Stimulated activated CD4-positive, alpha-beta T cell treated with anti-CD3 and anti-CD28 coated beads, Interleukin-2, amount 100 ng/mL, for 4 hours (primary cell): ENCODE data around the gene BPGM.
"Not testable (repeated sequence)": the region's sequence is repeated elsewhere in the genome, so short reads cannot be mapped to it uniquely, and the experiment has no call there.

Source experiments
- DNase-seq: peaks from one replicate; pipeline ENCODE4 v3.0.0-alpha.2; 2020; ENCODE audit warnings: low read depth

The BPGM gene

DNA sequence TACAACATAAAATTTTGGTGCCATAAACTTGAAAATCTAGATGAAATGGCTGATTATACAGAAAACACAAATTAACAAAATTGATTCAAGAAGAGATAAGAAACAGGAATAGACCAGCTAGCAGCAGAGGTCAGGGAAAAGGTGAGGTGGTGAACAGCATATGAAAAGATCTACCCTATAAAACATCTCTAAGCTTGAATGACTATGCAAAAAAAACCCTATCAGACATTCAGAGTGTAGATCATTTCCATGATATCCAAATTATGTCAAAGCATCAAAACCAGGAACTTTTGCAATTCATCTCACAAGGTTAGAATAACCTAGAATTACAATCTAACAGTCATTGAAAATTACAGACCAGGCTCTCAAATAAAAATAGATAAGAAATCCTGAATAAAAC is 14.6 kb upstream of the BPGM start:
- no peak for DNase-seq

GRCh38 chr7:134632937-134633540 is 13.6 kb upstream of the BPGM start:
- DNase-seq: peak; percentile 20

- DNase-seq: no peak
These were observed 10.6 kb upstream of the BPGM start for GRCh38 chr7:134636008-134636449.

DNA sequence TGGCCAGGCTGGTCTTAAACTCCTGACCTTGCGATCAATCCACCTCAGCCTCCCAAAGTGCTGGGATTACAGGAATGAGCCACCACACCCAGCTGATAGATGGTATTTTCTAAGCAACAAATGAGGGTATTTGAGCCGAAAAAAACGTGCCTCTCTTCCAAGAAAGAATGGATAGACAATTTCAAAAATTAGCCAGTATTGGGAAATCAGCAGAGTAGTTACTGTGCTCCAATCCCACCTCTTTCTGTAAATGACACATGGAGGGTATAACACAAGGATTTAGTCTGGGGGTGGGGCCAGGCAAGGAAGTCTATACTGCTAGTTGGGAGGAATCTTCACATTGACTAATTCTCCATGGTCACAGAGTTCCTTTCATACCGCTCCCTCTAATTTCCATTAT is 9.2 kb upstream of the BPGM start:
- no peak for DNase-seq

GRCh38 chr7:134637934-134638719 is 8.5 kb upstream of the BPGM start:
- no peak for DNase-seq

DNA sequence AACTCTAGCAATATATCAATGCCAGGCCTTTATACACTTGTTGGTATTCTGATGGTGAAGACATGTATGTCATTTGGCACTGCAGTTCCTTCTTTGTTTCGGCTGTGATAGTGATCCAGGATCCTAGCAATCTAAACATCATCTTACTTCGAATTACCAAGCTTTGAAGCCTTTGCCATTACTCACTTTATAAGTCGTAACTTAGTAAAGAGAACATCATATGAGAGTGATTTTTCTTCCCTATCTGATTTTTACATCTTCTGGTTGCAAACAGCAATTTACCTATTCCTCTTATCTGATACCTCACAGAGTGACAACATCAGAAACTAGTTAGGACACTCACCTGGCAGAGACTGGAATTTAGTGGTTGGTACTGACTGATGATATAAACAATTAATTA is 7.6 kb upstream of the BPGM start:
- no peak for DNase-seq

GRCh38 chr7:134639683-134640279 is 6.9 kb upstream of the BPGM start:
- DNase-seq: no peak

GRCh38 chr7:134640842-134641715 is 5.6 kb upstream of the BPGM start:
- no peak for DNase-seq

- DNase-seq: not testable (repeated sequence)
These were observed 4.7 kb upstream of the BPGM start for GRCh38 chr7:134641981-134642380.

- DNase-seq: no peak
These were observed 3.5 kb upstream of the BPGM start for GRCh38 chr7:134643131-134643530.

GRCh38 chr7:134645478-134645877 is 1.2 kb upstream of the BPGM start:
- no peak for DNase-seq

- no peak for DNase-seq
These were observed 718 bp upstream of the BPGM start for GRCh38 chr7:134645935-134646334.

DNA sequence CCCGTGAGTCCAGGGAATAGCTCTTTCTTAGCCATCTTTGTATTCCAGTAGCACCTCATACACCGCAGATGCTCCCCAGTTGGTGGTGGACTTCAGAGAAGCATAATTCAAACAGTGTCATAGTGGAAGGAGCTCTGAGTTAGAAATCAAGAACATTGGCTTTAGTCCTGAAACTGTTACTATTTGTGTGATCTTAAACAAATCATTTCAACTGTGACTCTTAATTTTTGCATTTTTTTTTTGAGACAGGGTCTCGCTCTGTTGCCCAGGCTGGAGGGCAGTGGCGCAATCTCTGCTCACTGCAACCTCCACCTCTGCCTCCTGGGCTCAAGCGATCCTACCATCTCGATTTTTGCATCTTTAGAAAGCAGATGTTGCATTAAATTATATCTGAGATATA is 1.8 kb downstream of the BPGM start:
- DNase-seq: no peak

- DNase-seq: no peak
These were observed 2.6 kb downstream of the BPGM start for GRCh38 chr7:134649226-134649775.

- DNase-seq: no peak
These were observed 5.3 kb downstream of the BPGM start for GRCh38 chr7:134651991-134652390.

DNA sequence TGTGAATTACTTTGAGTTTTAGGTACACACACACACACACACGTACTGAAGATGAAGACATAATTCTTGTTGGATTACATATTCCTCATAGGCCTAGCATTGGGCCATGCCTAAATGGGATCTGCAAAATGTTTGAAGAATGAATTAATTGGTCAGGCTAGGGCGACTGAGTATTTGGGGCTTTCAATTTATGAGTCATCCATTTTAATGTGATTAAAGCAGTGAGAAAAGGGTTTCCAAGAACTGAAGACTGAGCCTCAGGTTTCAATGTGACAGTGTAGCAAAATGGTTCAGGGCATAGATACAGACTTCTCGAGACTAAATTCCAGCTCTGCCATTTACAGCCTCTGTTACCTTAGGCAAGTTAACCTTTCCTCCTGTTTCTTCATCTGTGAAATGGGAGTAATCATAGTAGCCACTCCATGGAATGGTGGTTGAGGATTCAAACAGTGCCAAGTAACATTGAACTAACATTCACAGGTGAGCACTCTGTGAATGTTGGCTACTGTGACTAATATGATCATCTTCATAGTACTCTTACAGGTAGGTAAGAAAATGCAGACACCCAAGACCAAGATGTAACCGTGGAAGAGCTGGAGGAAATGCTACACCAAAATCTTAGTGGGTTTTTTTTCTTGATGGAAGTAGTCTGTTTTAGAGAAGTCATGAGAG is 7.6 kb downstream of the BPGM start:
- DNase-seq: no peak

DNA sequence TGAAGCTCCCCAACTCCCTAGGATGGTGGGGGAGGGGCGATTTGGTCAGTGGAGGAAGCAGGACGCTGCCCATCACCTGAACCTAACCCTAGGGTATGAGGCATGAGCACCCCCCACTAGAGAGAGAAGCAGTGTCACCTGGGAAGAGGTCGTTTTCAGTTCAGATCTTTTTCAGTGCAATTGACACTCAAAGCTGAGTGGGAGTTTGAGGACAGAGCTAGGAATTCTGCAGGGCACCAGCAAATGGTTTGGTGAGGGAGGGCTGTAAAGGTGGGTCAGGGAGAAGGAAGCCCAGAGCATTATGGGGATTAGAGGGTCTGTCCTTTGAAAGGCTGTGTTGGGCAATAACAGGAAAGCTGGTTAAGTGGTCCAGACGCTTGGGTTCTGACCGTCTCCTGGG is 10.9 kb downstream of the BPGM start:
- no peak for DNase-seq

DNA sequence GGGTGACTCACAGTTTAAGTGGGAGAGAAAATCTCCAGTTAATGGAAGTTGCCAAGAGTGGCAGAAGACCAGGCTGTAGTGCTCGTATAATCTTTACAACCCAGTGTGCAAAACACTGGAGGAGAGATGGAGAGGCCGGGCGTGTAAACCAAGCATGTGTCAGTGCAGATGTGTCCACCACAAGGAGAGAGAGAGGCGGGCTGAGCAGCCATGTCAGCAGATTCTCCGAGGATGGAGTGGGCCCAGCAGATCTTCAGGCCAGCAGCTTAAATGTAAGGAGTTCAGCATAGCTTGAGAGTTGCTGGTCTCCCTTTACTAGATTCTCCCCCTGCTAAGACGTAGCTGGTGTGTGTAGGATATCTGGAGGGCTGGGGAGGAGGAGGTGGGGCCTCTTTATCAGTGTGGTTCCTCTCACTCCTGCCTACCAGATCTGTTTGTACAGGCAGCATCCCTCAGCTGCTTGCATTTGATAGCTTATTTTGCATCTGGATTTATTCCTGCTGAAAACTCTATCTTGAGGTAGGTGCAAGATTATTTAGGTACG is 13.7 kb downstream of the BPGM start:
- no peak for DNase-seq

DNA sequence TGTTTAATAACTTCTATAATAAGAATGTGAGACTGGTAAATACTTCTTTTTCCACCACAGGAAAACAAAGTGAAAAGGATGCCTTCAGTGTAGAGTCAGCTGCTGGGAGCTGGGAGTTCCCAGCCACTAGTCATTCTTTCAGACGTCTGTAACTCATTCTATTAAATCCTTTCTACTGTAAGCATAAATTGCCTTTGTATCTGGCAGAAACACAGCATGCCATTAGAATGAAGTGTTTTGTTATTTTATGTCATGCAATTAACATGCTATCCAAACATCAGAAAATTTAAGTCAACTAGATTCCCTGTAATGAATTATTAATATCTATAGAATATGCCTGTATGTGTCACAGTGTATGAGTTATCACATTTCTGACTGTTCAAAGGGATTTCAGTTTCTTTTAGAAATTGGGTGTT is 14.3 kb downstream of the BPGM start:
- no peak for DNase-seq

- no peak for DNase-seq
These were observed 15.7 kb downstream of the BPGM start for GRCh38 chr7:134662166-134662870.

DNA sequence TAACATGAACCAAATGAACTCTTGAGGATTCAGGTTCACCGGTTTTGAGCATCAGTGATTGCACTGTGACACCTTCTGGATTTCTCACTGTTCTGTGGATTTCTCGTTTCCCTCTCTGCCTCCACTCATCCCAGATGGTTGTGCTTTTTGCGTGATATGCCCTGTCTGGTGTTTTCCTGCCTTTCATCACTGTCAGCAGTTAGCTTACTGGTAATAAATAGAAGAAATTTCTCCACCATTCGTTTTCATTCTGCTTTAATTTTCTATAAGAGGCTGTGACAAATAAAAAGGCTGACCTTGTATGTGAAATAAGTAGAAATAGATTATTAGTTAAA is 16.2 kb downstream of the BPGM start:
- DNase-seq: no peak
